ENCODE data around the gene PCBP1.
"Not testable (repeated sequence)": the region's sequence is repeated elsewhere in the genome, so short reads cannot be mapped to it uniquely, and the experiment has no call there.

PCBP1 gene

DNA sequence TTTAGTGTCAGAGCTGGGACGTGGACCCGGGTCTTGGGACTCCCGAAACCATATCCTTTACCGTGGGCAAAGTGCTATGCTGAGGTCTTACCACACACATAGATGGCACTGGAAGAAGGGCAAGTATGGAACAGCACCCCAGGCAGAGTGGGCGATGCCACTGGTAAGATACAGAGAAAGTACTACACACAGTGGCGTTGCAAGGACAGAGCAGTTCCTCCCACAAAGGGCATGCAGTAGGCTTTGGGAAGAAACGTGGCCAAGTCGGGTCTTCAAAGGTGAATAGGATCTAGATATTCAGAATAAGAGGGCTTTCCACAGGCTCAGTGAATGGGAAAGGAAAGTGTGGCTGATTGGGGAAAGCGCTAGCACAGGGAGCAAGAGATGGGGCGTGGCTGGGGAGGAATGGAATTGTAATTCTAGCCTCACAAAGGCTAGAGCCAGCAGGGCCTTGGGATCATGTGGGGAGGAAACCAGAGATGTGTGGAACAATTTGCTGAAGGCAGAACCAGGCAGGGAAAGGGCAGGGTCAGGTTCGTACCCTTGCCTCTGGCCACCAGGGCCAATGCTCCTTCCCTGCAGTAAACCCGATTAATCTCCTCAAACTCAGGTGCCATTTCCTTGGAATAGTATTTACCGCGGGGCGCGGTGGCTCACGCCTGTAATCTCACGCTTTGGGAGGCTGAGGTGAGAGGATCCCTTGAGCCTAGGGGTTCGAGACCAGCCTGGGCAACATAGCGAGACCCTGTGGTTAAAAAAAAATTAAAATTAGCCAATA lies 36.0 kb downstream of the PCBP1 start:
- in situ Hi-C loops (cut with MboI; ENCODE audit: low sequenced_read_pairs), result no loop called here

GRCh38 chr2:70123829-70124116 lies 36.5 kb downstream of the PCBP1 start:
- in situ Hi-C loops (cut with MboI; ENCODE audit: low sequenced_read_pairs), result no loop called here

- in situ Hi-C loops (cut with MboI; ENCODE audit: low sequenced_read_pairs), result no loop called here
Measured at GRCh38 chr2:70124983-70125480, 37.8 kb downstream of the PCBP1 start.

DNA sequence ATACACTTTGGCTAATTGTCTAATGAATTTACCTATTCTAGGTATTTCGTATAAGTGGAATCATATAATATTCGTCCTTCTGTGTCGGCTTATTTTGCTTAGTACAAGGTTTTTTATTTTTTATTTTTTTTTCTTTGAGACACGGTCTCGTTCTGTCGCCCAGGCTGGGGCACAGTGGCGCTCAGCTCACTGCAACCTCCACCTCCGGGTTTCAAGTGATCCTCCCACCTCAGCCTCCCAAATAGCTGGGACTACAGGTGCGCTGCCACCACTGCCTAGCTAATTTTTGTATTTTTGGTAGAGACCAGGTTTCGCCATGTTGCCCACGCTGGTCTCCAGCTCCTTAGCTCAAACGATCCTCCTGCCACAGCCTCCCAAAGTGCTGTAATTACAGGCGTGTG lies 38.2 kb downstream of the PCBP1 start:
- in situ Hi-C loops (cut with MboI; ENCODE audit: low sequenced_read_pairs), result no loop called here

- in situ Hi-C loops (cut with MboI; ENCODE audit: low sequenced_read_pairs), result no loop called here
Measured at GRCh38 chr2:70126413-70126812, 39.1 kb downstream of the PCBP1 start.

DNA sequence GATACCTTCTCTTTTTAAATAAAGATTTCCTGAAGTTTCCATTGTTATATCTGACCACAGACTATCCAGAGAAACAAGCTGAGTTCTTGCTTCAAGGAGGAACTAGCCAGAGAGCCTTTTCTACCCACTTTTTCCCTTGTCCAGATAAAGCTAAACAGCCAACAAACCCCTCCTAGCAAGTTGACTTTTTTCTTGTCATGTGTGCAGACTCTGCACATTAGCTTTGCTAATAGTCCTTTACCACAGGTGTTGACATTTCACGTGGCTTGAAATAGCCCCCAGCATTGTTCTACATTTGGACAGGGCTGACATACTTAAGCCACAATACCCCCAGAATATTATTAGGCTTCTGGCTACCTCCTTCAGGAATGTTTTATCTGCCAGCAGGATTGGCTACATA lies 40.7 kb downstream of the PCBP1 start:
- in situ Hi-C loops (cut with MboI; ENCODE audit: low sequenced_read_pairs), result no loop called here

- in situ Hi-C loops (cut with MboI; ENCODE audit: low sequenced_read_pairs), result not testable (repeated sequence)
Measured at GRCh38 chr2:70131344-70132143, 44.3 kb downstream of the PCBP1 start.

GRCh38 chr2:70132244-70133126 lies 45.2 kb downstream of the PCBP1 start:
- in situ Hi-C loops (cut with MboI; ENCODE audit: low sequenced_read_pairs), result no loop called here

GRCh38 chr2:70133127-70133452 lies 45.8 kb downstream of the PCBP1 start:
- in situ Hi-C loops (cut with MboI; ENCODE audit: low sequenced_read_pairs), result no loop called here

GRCh38 chr2:70133491-70134322 lies 46.4 kb downstream of the PCBP1 start:
- in situ Hi-C loops (cut with MboI; ENCODE audit: low sequenced_read_pairs), result no loop called here

DNA sequence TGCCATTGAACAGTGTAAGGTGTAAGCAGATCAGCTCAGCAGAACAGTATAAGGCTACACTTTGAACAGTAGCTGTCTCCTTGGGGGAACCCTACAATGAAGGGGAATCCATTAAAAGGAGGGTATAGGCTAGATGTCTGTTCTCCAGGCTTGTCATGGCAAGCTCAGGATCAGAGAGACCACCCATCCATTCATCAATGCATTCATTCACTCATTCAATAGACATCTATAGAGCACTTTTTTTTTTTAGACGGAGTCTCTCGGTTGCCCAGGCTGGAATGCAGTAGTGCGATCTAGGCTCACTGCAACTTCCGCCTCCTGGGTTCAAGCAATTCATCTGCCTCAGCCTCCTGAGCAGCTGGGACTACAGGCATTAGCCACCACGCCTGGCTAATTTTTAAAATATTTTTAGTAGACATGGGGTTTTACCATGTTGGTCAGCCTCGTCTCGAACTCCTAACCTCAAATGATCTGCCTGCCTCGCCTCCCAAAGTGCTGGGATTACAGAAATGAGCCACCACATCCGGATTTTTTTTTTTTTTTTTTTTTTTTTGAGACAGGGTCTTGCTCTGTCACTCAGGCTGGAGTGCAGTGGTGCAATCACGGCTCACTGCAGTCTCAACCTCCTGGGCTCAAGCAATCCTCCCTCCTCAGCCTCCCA lies 47.2 kb downstream of the PCBP1 start:
- in situ Hi-C loops (cut with MboI; ENCODE audit: low sequenced_read_pairs), result not testable (repeated sequence)
